HCT116 (cell line): Measurements from ENCODE around the gene PIP5K1A. TPM values are rescaled to one million over a fixed set of nuclear protein-coding genes. Genes with fewer than 3 reads are reported as not detected.

Experiments
- ATAC-seq: fragments of 200-7000 bp; cut with Tn5 transposase; 2 replicates; pipeline ENCODE4 v1.9.1; 2020; ENCODE audit warnings: mild to moderate bottlenecking, moderate library complexity
- BruUV-seq: library from RNA; stranded (reverse); fragments of 400-500 nt; replicated peaks from 2 replicates; lab custom pipeline; 2021; lab: Mats Ljungman, UMichigan
- CTCF ChIA-PET: fragments of 300-600 bp; sonication (Branson Sonifier 250); formaldehyde crosslinking; loops from one replicate; lab custom pipeline; 2021; ENCODE audit warnings: antibody characterized with exemption; lab: Charles Lee
- POLR2A ChIA-PET: fragments of 300-600, 350-600 bp; sonication (Branson Sonifier 250); formaldehyde crosslinking; loops from one replicate; lab custom pipeline; 2021; ENCODE audit warnings: antibody characterized with exemption; lab: Charles Lee
- RAD21 ChIA-PET, 2 experiments: fragments of 300-600 bp; sonication (Branson Sonifier 250); formaldehyde crosslinking; loops; one replicate each; lab custom pipeline; 2023; ENCODE audit warnings: low total read pairs in 2 of 2; ENCODE audit not compliant: uncharacterized antibody in 2 of 2, unreplicated experiment in 2 of 2, low non-redundant PET in 1 of 2; lab: Charles Lee
- DNase-seq: peaks from one replicate; pipeline ENCODE4 v3.0.0-alpha.2; 2010; ENCODE audit warnings: low read depth, low spot score
- H2AFZ ChIP-seq: fragments of 200-600 bp; shearing (Covaris generic), sonication (generic); 2 replicates; pipeline ENCODE4 v1.6.1; 2017; ENCODE audit warnings: low read depth, mixed run types, mixed read lengths, antibody characterized with exemption, low read length; ENCODE audit not compliant: poor library complexity, severe bottlenecking
- H3K27ac ChIP-seq: 2 replicates; pipeline ENCODE4 v1.5.1; 2012; ENCODE audit warnings: low read depth, low read length
- H3K27me3 ChIP-seq: fragments of 200-600 bp; sonication (generic); 2 replicates; pipeline ENCODE4 v1.6.1; 2016; ENCODE audit warnings: mixed run types, low read length, mixed read lengths; ENCODE audit not compliant: insufficient read depth
- H3K36me3 ChIP-seq, 2 experiments: fragments of 200-500 bp in 1 of 2; fragments of 200-600 bp in 1 of 2; sonication (Bioruptor generic) in 1 of 2; sonication (generic) in 1 of 2; 2 replicates each; pipeline versions ENCODE4 v1.5.1 to v1.6.1; 2014 to 2016; ENCODE audit warnings: low read length in 2 of 2, inconsistent platforms in 1 of 2, mixed read lengths in 1 of 2, mixed run types in 1 of 2; ENCODE audit not compliant: insufficient read depth in 2 of 2, control insufficient read depth in 1 of 2
- H3K4me1 ChIP-seq, 2 experiments: fragments of 200-600 bp in 1 of 2; sonication (generic) in 1 of 2; 2 replicates each; pipeline versions ENCODE4 v1.5.1 to v1.6.1; 2012 to 2017; ENCODE audit warnings: low read length in 2 of 2, inconsistent platforms in 1 of 2, mild to moderate bottlenecking in 1 of 2, mixed read lengths in 1 of 2, mixed run types in 1 of 2, moderate library complexity in 1 of 2; ENCODE audit not compliant: insufficient read depth in 2 of 2, control insufficient read depth in 1 of 2
- H3K4me2 ChIP-seq: fragments of 200-600 bp; sonication (generic); 2 replicates; pipeline ENCODE4 v1.6.1; 2017; ENCODE audit warnings: mixed run types, low read length, mixed read lengths
- H3K4me3 ChIP-seq, 2 experiments: fragments of 200-600 bp in 1 of 2; sonication (generic) in 1 of 2; replicated peaks in 1 of 2; 2 replicates each; pipeline ENCODE4 v1.5.1; 2011 to 2016; ENCODE audit warnings: low read length in 2 of 2, control low read depth in 1 of 2, low read depth in 1 of 2, mild to moderate bottlenecking in 1 of 2, mixed read lengths in 1 of 2, mixed run types in 1 of 2
- H3K79me2 ChIP-seq: fragments of 200-600 bp; sonication (generic); 2 replicates; pipeline ENCODE4 v1.6.1; 2017; ENCODE audit warnings: mild to moderate bottlenecking, mixed run types, low read length, moderate library complexity, mixed read lengths; ENCODE audit not compliant: insufficient read depth
- H3K9ac ChIP-seq: fragments of 200-600 bp; sonication (generic); 2 replicates; pipeline ENCODE4 v1.6.1; 2016; ENCODE audit warnings: low read length, mixed read lengths
- H3K9me2 ChIP-seq: fragments of 200-600 bp; sonication (generic), shearing (Covaris generic); 2 replicates; pipeline ENCODE4 v1.6.1; 2017; ENCODE audit warnings: mixed run types, mild to moderate bottlenecking, moderate library complexity; ENCODE audit not compliant: insufficient read depth
- H3K9me3 ChIP-seq, 2 experiments: fragments of 200-500 bp in 1 of 2; fragments of 200-600 bp in 1 of 2; sonication (Bioruptor generic) in 1 of 2; sonication (generic) in 1 of 2; 2 replicates each; pipeline ENCODE4 v1.6.1; 2014 to 2017; ENCODE audit warnings: low read length in 2 of 2, mixed read lengths in 2 of 2, inconsistent platforms in 1 of 2, low read depth in 1 of 2, mild to moderate bottlenecking in 1 of 2, mixed run types in 1 of 2, moderate library complexity in 1 of 2; ENCODE audit not compliant: control insufficient read depth in 1 of 2, insufficient read depth in 1 of 2
- H4K20me1 ChIP-seq: fragments of 200-600 bp; sonication (generic), shearing (Covaris generic); 2 replicates; pipeline ENCODE4 v1.6.1; 2017; ENCODE audit warnings: mixed run types, mild to moderate bottlenecking, moderate library complexity; ENCODE audit not compliant: insufficient read depth
- CBX3 ChIP-seq: IDR thresholded peaks from 2 replicates; pipeline ENCODE4 v1.6.1; 2012; ENCODE audit warnings: low read depth
- CEBPB ChIP-seq: IDR thresholded peaks from 2 replicates; pipeline ENCODE4 v1.6.1; 2012; ENCODE audit warnings: low read depth
- EGR1 ChIP-seq: IDR thresholded peaks from 2 replicates; pipeline ENCODE4 v1.6.1; 2012; ENCODE audit warnings: low read depth
- ELF1 ChIP-seq: IDR thresholded peaks from 2 replicates; pipeline ENCODE4 v1.6.1; 2012; ENCODE audit warnings: low read depth, borderline replicate concordance
- EZH2 ChIP-seq: fragments of 200-600 bp; sonication (generic); IDR thresholded peaks from 2 replicates; pipeline ENCODE4 v1.6.1; 2017; ENCODE audit warnings: antibody characterized with exemption, mixed run types
- EZH2phosphoT487 ChIP-seq: fragments of 200-600 bp; IDR thresholded peaks from 2 replicates; pipeline ENCODE4 v1.6.1; 2018; ENCODE audit warnings: antibody characterized with exemption, borderline replicate concordance
- FOSL1 ChIP-seq: IDR thresholded peaks from 2 replicates; pipeline ENCODE4 v1.6.1; 2012; ENCODE audit warnings: low read depth
- JUND ChIP-seq: IDR thresholded peaks from 2 replicates; pipeline ENCODE4 v1.6.1; 2012
- MAX ChIP-seq: IDR thresholded peaks from 2 replicates; pipeline ENCODE4 v1.6.1; 2012
- POLR2A ChIP-seq: IDR thresholded peaks from 2 replicates; pipeline ENCODE4 v1.7.0; 2011; ENCODE audit warnings: borderline replicate concordance; ENCODE audit not compliant: insufficient read depth, insufficient read length; ENCODE audit errors: extremely low read depth
- POLR2AphosphoS5 ChIP-seq: IDR thresholded peaks from 2 replicates; pipeline ENCODE4 v1.6.1; 2011; ENCODE audit warnings: mild to moderate bottlenecking, low read depth, low read length, moderate library complexity
- RAD21 ChIP-seq: IDR thresholded peaks from 2 replicates; pipeline ENCODE4 v1.6.1; 2012; ENCODE audit warnings: low read depth, mild to moderate bottlenecking
- SIN3A ChIP-seq: IDR thresholded peaks from 2 replicates; pipeline ENCODE4 v1.6.1; 2012; ENCODE audit warnings: low read depth
- SP1 ChIP-seq: IDR thresholded peaks from 2 replicates; pipeline ENCODE4 v1.6.1; 2012; ENCODE audit warnings: low read depth
- SRF ChIP-seq: IDR thresholded peaks from 2 replicates; pipeline ENCODE4 v1.6.1; 2012; ENCODE audit warnings: low read depth
- TCF7L2 ChIP-seq: IDR thresholded peaks from 2 replicates; pipeline ENCODE4 v1.7.0; 2011; ENCODE audit warnings: borderline replicate concordance, inconsistent platforms; ENCODE audit not compliant: insufficient read depth, insufficient read length; ENCODE audit errors: extremely low read depth
- ZFX ChIP-seq: fragments of 450-650 bp; IDR thresholded peaks from 2 replicates; pipeline ENCODE4 v1.6.1; 2017
- ZNF274 ChIP-seq: fragments of 200-500 bp; sonication (Bioruptor generic); IDR thresholded peaks from 2 replicates; pipeline ENCODE4 v1.6.1; 2014; ENCODE audit warnings: mild to moderate bottlenecking, low read depth, low read length, inconsistent platforms
- intact Hi-C: fragments of 100-400 bp; cut with micrococcal nuclease; formaldehyde crosslinking; loops from 2 replicates; pipeline ENCODE4 v1.10.0; 2022
- total RNA-seq: library from RNA; stranded (reverse); gene quantifications from one replicate; pipeline ENCODE4 v1.2.1, GENCODE V29; 2021; ENCODE audit not compliant: unreplicated experiment
- TF ChIP-seq, protein P1 (sequence below): IDR thresholded peaks from 2 replicates; pipeline ENCODE4 v1.6.1; 2012; ENCODE audit warnings: low read depth
- TF ChIP-seq, protein P2 (sequence below), 3 experiments: fragments of 200-600 bp in 1 of 3; sonication (generic) in 1 of 3; IDR thresholded peaks in 2 of 3; conservative IDR thresholded peaks in 1 of 3; 2 replicates each; pipeline ENCODE4 v1.5.1; 2012 to 2017; ENCODE audit warnings: low read depth in 2 of 3, low read length in 2 of 3, antibody characterized with exemption in 1 of 3, borderline replicate concordance in 1 of 3, control low read depth in 1 of 3, mild to moderate bottlenecking in 1 of 3, mixed read lengths in 1 of 3, mixed run types in 1 of 3, moderate library complexity in 1 of 3; ENCODE audit not compliant: insufficient read depth in 1 of 3
- TF ChIP-seq, protein P3 (sequence below): IDR thresholded peaks from 2 replicates; pipeline ENCODE4 v1.6.1; 2012

The PIP5K1A gene
- total RNA-seq, 1 experiment from 2014 or later: 75.4 TPM

DNA sequence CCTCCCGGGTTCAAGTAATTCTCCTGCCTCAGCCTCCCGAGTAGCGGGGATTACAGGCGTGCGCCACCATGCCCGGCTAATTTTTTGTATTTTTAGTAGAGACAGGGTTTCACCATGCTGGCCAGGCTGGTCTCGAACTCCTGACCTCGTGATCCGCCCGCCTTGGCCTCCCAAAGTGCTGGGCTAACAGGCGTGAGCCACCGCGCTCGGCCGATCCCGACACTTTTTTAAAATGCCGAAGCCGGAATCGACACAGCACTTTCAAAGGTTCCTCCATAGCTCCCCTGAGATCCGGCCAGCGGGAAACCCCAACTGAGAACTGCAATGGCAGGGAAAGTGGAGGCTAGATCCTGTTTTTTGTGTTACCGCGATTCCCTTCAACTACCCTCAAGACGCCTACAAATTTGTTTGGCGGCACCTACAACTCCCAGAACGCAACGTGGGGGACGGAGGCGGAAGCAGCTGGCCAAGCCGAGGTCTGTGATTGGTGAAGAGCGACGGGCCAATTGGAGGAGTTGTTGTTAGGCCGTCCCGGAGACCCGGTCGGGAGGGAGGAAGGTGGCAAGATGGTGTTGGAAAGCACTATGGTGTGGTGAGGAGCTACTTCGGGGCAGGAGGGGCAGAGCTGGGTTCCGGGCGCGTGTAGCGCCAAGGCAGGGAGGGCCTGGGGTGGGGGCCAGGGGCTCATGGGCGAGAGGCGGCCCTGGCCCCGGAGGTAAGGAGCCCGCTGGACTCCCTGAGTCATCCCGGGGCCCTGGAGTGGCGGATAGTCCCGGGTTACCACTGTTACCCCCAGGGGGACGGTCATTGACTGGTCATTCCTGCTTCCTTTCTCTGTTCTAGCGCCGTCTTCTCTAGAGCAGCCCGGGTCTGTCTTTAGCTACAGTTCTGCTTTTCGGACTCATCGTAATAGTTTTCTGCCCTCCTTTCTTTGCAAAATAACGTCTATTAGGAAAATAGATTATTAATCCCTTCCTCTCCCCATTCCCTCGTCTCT, 56.2 kb downstream of the PIP5K1A start, which contains the start of gene PSMD4:
TSS of gene PSMD4 (plus strand) at position 518 of the 997 bp plus-strand sequence. CDS start at position 567, 49 bp downstream.
- Histone ChIP-seq H3K9me3 (no peaks in the 10 kb centered on the region), H3K79me2 (peaks cover 49% of the 10 kb centered on the region), H3K27ac (peak within 1 kb of the TSS; percentile 79), H3K4me2 (peak within 1 kb of the TSS; percentile 97), H3K9ac (peak within 1 kb of the TSS; percentile 94), H3K9me2 (no peaks in the 10 kb centered on the region), H2AFZ (no peak within 1 kb of the TSS), H3K27me3 (no peaks in the 10 kb centered on the region), H4K20me1 (no peaks in the 10 kb centered on the region; the same call in 1 of the 2 replicates), H3K4me1 (peaks cover 7 to 12% of the 10 kb centered on the region in 2 experiments; a peak in 3 of 4 replicates), H3K4me3 (peak within 1 kb of the TSS; percentile 84 to 98), H3K36me3 (peaks cover 3 to 8% of the 10 kb centered on the region in 2 experiments; a peak in 3 of 4 replicates)
- POLR2A ChIA-PET: interaction anchor here (1.0 to 1.3 kb wide), 4 partner anchors 15 to 59 kb away, joined by 3 to 5 read pairs (median 4); partner anchors contain the start of gene ZNF687
- intact Hi-C loops: no loop called here
- CTCF ChIA-PET: interaction anchor here (0.8 to 1.0 kb wide), 2 partner anchors 58 to 59 kb away, joined by 3 read pairs; no protein-coding TSS in a partner anchor
- DNase-seq (peak; percentile 94), ATAC-seq (peak; percentile 88)
- RAD21 ChIA-PET: interaction anchor here in 1 of 2 experiments (0.6 kb wide), 1 partner anchor 61 kb away, joined by 7 read pairs; no protein-coding TSS in a partner anchor
- BruUV-seq: TSS peak; percentile 76
- TF ChIP-seq RAD21 (no peak), EZH2 (no peak), FOSL1 (no peak), JUND (no peak), SP1 (peak; percentile 99), CBX3 (no peak), TCF7L2 (no peak), EGR1 (no peak), ZFX (peak; percentile 54; the same call in 1 of the 2 replicates), SRF (no peak), POLR2AphosphoS5 (peak; percentile 97), ELF1 (peak; percentile 88), ZNF274 (no peak), SIN3A (peak; percentile 83), POLR2A (peak; percentile 84), MAX (peak; percentile 56), CEBPB (no peak), EZH2phosphoT487 (no peak)
- TF ChIP-seq, protein P1, sequence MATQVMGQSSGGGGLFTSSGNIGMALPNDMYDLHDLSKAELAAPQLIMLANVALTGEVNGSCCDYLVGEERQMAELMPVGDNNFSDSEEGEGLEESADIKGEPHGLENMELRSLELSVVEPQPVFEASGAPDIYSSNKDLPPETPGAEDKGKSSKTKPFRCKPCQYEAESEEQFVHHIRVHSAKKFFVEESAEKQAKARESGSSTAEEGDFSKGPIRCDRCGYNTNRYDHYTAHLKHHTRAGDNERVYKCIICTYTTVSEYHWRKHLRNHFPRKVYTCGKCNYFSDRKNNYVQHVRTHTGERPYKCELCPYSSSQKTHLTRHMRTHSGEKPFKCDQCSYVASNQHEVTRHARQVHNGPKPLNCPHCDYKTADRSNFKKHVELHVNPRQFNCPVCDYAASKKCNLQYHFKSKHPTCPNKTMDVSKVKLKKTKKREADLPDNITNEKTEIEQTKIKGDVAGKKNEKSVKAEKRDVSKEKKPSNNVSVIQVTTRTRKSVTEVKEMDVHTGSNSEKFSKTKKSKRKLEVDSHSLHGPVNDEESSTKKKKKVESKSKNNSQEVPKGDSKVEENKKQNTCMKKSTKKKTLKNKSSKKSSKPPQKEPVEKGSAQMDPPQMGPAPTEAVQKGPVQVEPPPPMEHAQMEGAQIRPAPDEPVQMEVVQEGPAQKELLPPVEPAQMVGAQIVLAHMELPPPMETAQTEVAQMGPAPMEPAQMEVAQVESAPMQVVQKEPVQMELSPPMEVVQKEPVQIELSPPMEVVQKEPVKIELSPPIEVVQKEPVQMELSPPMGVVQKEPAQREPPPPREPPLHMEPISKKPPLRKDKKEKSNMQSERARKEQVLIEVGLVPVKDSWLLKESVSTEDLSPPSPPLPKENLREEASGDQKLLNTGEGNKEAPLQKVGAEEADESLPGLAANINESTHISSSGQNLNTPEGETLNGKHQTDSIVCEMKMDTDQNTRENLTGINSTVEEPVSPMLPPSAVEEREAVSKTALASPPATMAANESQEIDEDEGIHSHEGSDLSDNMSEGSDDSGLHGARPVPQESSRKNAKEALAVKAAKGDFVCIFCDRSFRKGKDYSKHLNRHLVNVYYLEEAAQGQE: no peak
- TF ChIP-seq, protein P2, sequence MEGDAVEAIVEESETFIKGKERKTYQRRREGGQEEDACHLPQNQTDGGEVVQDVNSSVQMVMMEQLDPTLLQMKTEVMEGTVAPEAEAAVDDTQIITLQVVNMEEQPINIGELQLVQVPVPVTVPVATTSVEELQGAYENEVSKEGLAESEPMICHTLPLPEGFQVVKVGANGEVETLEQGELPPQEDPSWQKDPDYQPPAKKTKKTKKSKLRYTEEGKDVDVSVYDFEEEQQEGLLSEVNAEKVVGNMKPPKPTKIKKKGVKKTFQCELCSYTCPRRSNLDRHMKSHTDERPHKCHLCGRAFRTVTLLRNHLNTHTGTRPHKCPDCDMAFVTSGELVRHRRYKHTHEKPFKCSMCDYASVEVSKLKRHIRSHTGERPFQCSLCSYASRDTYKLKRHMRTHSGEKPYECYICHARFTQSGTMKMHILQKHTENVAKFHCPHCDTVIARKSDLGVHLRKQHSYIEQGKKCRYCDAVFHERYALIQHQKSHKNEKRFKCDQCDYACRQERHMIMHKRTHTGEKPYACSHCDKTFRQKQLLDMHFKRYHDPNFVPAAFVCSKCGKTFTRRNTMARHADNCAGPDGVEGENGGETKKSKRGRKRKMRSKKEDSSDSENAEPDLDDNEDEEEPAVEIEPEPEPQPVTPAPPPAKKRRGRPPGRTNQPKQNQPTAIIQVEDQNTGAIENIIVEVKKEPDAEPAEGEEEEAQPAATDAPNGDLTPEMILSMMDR (IDR thresholded peaks at IDR 0.05 in 2 of 3, conservative IDR thresholded peaks at IDR 0.05 in 1 of 3; ENCODE audit: borderline replicate concordance in 1 of 3, insufficient read depth in 1 of 3, low read depth in 2 of 3, low read length in 2 of 3): no peak
- TF ChIP-seq, protein P3, sequence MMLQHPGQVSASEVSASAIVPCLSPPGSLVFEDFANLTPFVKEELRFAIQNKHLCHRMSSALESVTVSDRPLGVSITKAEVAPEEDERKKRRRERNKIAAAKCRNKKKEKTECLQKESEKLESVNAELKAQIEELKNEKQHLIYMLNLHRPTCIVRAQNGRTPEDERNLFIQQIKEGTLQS: no peak
